Limb (tissue), 2 donors: ENCODE data around the gene C1QTNF12.

Source experiments
- DNase-seq, 2 donors: peaks; one replicate each; pipeline ENCODE4 v3.0.0-alpha.2; 2016; ENCODE audit errors: extremely low spot score in 2 of 2

The C1QTNF12 gene

DNA sequence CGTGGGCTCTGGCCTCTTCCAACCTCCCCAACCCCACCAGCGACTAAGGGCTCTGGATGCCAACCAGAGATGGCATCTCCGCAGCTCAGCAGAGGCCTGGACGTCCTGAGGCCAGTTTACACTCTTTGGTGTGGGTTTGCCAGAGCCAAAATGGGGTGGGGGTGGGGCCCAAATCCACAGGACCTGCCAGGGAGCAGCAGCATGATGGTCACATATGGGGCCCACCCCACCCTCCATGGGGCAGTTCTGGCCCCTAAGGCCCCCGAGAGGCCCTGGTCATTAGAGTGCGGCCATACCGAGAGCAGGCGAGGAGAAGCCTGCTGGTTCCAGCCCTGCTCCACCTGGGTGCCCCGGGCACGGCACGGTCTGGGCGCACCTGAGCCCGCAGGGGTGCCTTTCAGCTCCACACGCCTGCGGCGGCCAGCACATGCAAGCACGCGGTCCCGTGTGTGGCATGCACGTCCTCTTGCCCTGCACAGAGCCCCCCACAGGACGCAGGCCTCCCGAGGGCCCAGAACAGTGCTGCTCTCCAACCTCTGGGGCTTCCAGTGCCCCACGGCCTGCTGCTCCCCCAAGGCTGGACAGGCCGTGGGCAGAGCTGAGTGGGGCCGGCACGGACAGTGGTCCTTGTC is 4.8 kb downstream of the C1QTNF12 start:
- DNase-seq: no peak

DNA sequence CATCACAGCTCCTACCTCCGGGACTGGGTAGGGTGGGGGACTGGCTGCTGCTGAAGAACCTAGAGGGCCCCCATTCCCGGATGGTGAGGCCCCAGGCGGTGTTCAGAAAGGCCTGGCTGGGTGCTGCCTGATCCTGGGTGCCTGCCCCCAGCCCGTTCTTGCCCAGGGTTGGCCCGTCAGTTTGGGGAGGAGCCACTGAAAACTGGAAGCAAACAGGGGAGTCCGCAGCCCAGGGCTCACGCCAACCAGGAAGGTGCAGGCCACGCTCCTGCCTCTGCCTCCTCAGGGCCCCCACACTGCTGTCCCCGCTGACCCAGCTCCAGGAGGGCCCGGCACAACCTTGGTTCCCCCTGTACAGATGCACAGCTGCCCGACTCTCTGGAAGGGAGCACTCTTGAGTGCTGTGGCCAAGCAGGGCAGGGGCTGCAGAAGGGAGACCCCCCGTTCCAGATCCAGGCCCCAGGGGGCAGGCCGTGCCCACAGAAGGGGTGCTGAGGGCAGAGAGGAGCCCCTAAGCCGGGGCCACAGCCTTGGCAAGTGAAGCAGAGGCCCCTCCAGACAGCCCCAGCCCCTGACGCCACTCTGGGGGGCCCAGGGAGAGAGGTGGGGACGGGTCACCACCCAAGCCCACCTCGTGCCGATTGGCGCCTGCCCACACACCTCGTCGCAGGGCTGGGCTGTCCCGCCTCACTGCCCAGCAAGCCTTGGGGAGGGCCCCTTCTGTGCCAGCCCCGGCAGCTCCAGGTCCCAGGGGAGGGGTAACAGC is 5.5 kb downstream of the C1QTNF12 start:
- DNase-seq: no peak

DNA sequence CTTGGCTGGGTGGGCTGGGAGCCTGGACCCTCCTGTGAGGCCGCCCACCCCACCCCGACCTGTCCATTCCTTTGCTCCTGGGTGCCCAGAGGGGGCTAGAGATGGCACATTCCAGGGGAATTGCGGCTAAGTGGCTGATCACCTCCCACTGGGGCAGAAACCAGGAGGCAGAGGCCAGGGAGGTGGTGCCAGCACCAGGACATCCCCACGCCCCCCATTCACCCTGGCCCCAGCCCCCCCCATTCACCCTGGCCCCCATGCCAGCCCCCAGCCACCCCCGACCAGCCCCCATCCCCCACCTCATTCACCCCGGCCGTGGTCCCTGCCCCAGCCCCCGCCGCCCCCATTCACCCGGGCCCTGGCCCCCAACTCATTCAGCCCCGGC is 6.2 kb downstream of the C1QTNF12 start:
- DNase-seq: no peak

- DNase-seq: peak in 1 of 2 donors; percentile 43
Observed at GRCh38 chr1:1239614-1240347, 6.7 kb downstream of the C1QTNF12 start.

- no peak for DNase-seq
Observed at GRCh38 chr1:1239227-1239613, 7.3 kb downstream of the C1QTNF12 start.

- no peak for DNase-seq
Observed at GRCh38 chr1:1238702-1239178, 7.8 kb downstream of the C1QTNF12 start.

GRCh38 chr1:1237874-1238701 is 8.4 kb downstream of the C1QTNF12 start:
- no peak for DNase-seq

GRCh38 chr1:1236945-1237873 is 9.3 kb downstream of the C1QTNF12 start:
- DNase-seq: no peak

DNA sequence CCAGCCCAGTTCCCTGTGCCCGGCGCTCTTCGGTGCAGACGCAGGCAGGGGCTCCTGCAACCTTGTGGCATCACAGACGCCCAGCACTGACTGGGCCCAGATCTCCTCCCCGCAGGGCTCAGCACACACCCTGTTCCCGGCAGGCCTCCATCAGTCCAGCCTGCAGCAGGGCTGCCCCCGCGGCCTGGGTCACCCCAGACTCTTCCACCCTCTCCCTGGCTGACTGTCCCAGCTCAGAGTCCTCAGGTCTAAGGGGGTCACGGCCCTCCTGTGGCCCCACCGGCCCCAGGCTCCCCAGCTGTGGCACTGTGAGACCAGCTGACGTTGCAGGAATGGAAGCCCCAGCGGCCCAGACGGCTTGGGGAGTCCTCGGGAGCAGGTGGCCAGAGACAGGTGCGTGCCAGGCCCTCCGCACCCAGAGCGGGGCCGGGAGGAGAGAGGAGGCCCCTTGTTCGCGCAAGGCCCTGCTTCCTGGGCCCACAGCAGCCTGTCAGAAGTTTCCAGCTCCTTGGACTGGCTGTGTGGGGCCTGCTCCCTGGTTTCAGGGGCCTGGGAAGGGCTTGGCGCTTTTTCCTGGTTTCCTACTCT is 10.3 kb downstream of the C1QTNF12 start:
- no peak for DNase-seq

DNA sequence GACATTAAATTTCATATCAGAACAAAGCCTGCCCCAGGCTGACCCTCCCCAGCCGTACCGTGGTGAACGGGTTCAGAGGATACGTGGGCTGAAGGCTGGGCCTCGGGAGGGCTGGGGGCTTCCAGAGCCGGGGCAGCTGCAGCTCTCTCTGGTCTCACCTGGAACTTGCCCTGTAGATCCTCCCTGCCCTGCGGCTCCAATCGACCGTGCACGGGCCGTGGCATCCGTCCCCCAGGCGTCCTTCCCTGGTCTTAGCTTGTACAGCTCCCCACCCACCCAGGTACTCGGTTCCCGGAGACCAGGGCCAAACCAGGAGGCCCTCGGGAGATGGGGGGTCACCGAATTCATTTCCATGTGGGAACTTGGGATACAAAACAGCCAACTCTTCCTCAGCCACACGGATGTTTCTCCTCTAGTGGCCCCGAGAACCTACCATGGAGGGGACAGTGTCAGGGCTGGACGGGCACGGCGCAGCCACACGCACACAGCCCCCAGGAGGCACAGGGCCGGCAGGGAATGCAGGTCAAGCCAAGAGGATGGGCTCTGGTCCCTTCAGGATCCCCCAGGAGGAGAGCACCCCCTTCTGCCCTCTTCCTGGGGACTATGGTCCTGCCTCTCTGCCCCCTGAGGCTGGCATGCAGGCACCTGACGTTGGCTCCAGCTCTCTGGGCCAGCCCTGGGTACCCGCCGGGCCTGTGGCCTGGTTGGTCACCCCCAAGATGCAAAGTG is 11.3 kb downstream of the C1QTNF12 start:
- no peak for DNase-seq

DNA sequence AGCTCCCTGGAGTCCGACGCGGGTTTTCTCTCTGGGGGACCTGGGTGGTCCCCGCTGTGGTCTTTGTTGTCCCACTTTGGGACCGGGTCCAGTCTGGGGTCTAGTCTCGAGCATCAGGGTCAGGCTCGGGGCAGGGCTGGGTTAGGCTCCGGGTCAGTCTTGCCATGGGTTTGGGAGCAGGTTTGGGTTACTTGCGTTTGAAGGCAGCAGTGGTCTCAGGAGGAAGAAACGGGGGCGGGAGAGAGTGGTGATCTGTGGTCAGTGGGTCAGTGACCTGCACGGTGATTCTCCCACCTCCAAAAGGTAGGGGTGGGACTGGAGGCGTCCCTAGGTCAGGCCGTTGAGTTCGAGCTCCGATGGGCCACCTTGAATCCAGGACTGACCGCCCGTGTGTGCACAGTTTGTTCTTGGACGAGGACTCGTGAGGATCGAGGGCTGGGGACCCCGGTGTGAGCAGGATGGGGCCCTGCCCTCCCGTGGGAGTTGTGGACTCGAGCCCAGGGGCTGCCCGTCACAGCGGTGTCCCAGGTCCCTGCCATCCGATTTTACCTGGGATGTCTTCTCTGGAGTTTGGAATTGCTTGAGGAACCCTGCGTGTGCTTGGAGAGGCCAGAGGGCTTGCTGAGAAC is 12.2 kb downstream of the C1QTNF12 start:
- DNase-seq: no peak

- no peak for DNase-seq
Observed at GRCh38 chr1:1233567-1233892, 13.0 kb downstream of the C1QTNF12 start.

GRCh38 chr1:1232796-1233566 is 13.5 kb downstream of the C1QTNF12 start:
- DNase-seq: no peak

GRCh38 chr1:1232208-1232795 is 14.2 kb downstream of the C1QTNF12 start, which contains the start of gene B3GALT6:
B3GALT6 (plus strand) TSS chr1:1232237; CDS start chr1:1232279, 42 bp downstream.
- no peak for DNase-seq

DNA sequence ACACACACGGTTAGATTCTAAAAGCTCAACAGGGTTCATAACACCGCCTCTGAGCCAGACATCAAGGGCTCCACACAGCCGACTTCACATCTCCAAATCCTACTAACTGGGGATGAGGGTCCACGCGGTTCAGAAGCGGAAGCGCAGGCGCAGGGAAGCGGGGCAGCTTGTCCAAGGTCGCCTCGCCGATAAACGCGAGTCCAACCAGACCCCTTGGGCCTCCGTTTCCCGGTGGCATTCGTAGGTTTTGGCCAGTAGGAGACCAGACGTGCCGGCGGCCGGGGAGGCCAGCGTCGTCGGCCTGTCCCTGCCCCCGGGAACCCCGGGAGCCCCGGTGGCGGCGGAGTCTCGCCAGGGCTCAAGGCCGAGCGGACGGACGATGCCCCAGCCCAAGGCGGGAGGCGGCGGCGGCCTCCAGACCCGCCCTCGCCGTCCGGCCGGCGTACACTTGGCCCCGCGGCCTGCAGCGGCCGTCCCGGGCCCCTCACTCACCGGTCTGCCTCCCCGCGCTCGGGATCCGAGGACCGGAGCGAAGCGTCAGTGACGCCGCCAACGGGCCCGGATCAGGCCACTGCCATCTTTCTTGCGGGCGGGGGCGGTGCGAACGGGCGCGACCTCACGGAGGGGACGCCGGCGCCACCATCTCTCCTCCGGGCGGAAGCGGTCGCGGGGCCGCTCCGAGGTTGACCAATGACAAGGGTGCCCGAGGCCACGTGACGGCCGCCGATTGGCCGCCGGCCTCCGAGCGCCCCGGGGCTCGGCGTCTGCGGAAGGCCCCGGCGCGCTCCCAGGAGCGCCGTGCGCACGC is 14.9 kb downstream of the C1QTNF12 start, which contains the start of gene SDF4:
Gene SDF4, minus strand, starts transcription at position 602 of the 808 bp plus-strand sequence. CDS start 3,229 bp downstream, outside the sequence.
- peak; percentile 97 to 98 for DNase-seq

DNA sequence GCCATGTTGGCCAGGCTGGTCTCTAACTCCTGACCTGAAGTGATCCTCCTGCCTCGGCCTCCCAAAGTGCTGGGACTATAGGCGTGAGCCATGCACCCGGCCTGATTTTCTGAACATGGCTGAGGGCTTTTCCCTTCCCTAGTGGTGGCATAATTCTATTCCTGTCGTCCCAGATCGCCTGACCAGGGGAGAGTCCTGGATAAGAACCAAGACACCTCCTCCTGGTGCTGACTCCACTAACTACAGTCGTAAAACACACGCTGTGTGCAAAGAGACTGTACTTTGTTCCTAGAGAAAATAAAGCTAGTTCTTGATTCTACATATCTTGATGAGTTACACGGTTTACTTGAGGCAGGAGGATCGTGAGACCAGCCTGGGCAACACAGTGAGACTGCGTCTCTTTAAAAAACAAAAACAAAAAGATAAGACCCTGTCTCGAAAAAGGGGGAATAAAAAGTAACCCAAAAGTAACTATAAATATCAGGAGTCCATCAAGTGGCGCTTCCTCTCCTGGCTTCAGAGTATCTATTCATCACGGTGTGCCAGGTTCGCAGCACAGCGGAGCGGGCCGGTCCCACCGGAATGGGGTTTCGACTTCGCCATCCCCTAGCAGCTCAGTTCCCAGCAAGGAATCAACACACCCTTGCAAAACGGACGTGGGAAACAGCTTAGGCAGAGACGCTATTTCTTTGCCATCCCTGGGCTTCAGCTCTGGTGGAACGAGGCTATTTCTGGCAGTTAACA is 15.7 kb downstream of the C1QTNF12 start:
- no peak for DNase-seq
